Lower leg skin (tissue), 3 donors: Measurements from ENCODE around the gene PVALB.

Source experiments
- POLR2A ChIP-seq, 2 donors: fragments of 450-650 bp; IDR thresholded peaks; one replicate each; pipeline ENCODE4 v1.6.1; 2016 to 2017; ENCODE audit warnings: antibody characterized with exemption in 2 of 2, mild to moderate bottlenecking in 1 of 2, moderate library complexity in 1 of 2
- TF ChIP-seq, protein P1 (sequence below), 3 donors: fragments of 450-650 bp; IDR thresholded peaks; one replicate each; pipeline ENCODE4 v1.5.1; 2016; ENCODE audit warnings: antibody characterized with exemption in 3 of 3, mild to moderate bottlenecking in 3 of 3, moderate library complexity in 2 of 3

DNA sequence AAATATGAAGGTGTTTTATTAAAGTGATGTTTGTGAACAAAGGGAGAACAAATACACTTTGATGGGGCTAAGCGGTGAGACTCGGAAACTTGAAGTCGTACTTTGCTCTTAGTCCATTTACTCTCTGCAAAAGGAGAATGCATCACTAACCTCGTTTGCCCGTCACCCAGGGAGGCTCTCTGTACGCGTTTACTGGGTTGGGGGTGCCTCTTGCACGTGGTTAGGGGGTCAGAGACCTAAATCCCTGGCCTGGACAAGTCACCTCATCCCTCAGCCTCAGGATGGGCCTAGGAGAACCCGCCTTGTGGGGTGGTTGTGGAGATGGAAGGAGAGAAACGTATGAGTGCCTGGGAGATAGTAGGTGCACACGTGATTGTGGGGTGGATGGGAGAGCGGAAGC, 40.1 kb downstream of the PVALB start:
- TF ChIP-seq, protein P1, sequence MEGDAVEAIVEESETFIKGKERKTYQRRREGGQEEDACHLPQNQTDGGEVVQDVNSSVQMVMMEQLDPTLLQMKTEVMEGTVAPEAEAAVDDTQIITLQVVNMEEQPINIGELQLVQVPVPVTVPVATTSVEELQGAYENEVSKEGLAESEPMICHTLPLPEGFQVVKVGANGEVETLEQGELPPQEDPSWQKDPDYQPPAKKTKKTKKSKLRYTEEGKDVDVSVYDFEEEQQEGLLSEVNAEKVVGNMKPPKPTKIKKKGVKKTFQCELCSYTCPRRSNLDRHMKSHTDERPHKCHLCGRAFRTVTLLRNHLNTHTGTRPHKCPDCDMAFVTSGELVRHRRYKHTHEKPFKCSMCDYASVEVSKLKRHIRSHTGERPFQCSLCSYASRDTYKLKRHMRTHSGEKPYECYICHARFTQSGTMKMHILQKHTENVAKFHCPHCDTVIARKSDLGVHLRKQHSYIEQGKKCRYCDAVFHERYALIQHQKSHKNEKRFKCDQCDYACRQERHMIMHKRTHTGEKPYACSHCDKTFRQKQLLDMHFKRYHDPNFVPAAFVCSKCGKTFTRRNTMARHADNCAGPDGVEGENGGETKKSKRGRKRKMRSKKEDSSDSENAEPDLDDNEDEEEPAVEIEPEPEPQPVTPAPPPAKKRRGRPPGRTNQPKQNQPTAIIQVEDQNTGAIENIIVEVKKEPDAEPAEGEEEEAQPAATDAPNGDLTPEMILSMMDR (IDR thresholded peaks at IDR 0.05) = no peak
- no peak for TF ChIP-seq POLR2A (IDR thresholded peaks at IDR 0.05)
